NCI-H146 treated with DMSO at 0.1 percent for 48 hours (cell line): Measurements from ENCODE around the gene TMEM25.
"Not testable (repeated sequence)": the region's sequence is repeated elsewhere in the genome, so short reads cannot be mapped to it uniquely, and the experiment has no call there.

Source experiments
- DNase-seq: peaks from one replicate; lab custom pipeline; 2025; ENCODE audit not compliant: unreplicated experiment; lab: John Stamatoyannopoulos, UW

The TMEM25 gene

GRCh38 chr11:118530683-118531596 lies at the start of gene TMEM25:
Gene TMEM25, plus strand, starts transcription at chr11:118531192. Its CDS starts 610 bp downstream, at chr11:118531802.
- peak; percentile 77 for DNase-seq

GRCh38 chr11:118481238-118481637 lies 49.8 kb upstream of the TMEM25 start:
- DNase-seq = not testable (repeated sequence)

- DNase-seq = no peak
These were observed 46.6 kb upstream of the TMEM25 start for GRCh38 chr11:118484405-118484804.

GRCh38 chr11:118485273-118485672 lies 45.7 kb upstream of the TMEM25 start:
- DNase-seq = no peak

GRCh38 chr11:118488480-118489109 lies 42.4 kb upstream of the TMEM25 start:
- DNase-seq = peak; percentile 42

- no peak for DNase-seq
These were observed 40.0 kb upstream of the TMEM25 start for GRCh38 chr11:118491041-118491440.

- DNase-seq = no peak
These were observed 33.2 kb upstream of the TMEM25 start for GRCh38 chr11:118497831-118498230.

- no peak for DNase-seq
These were observed 27.8 kb upstream of the TMEM25 start for GRCh38 chr11:118503216-118503615.

GRCh38 chr11:118511601-118512000 lies 19.4 kb upstream of the TMEM25 start:
- DNase-seq = no peak

- DNase-seq = no peak
These were observed 16.9 kb upstream of the TMEM25 start for GRCh38 chr11:118514103-118514502.

GRCh38 chr11:118519549-118519948 lies 11.4 kb upstream of the TMEM25 start:
- no peak for DNase-seq

- DNase-seq = no peak
These were observed 9.1 kb upstream of the TMEM25 start for GRCh38 chr11:118521892-118522311.

GRCh38 chr11:118522571-118523072 lies 8.4 kb upstream of the TMEM25 start:
- DNase-seq = no peak

- no peak for DNase-seq
These were observed 6.6 kb upstream of the TMEM25 start for GRCh38 chr11:118524356-118524755.

GRCh38 chr11:118524757-118525470 lies 6.1 kb upstream of the TMEM25 start:
- DNase-seq = no peak

- no peak for DNase-seq
These were observed 4.3 kb upstream of the TMEM25 start for GRCh38 chr11:118526688-118527087.

- no peak for DNase-seq
These were observed 3.9 kb upstream of the TMEM25 start, which contains the start of gene TTC36 for GRCh38 chr11:118527109-118527508. Gene TTC36, plus strand, starts transcription at chr11:118527474. Its CDS starts 21 bp downstream, at chr11:118527495.

GRCh38 chr11:118528511-118528910 lies 2.5 kb upstream of the TMEM25 start:
- DNase-seq = no peak

- no peak for DNase-seq
These were observed 1.3 kb upstream of the TMEM25 start for GRCh38 chr11:118529584-118530175.

GRCh38 chr11:118530180-118530682 lies 761 bp upstream of the TMEM25 start:
- peak; percentile 46 for DNase-seq
